MM.1S (cell line): ENCODE measurements around the gene PDIA3.

ENCODE experiments used
- EZH2 ChIP-seq: fragments of 300-600 bp; sonication (generic); optimal IDR thresholded peaks from 2 replicates; pipeline ENCODE3; 2017; ENCODE audit warnings: low read depth, mild to moderate bottlenecking, antibody characterized with exemption, low read length, mixed read lengths
- EZH2phosphoT487 ChIP-seq: fragments of 300-600 bp; sonication (generic); IDR thresholded peaks from 2 replicates; pipeline ENCODE4 v1.6.1; 2018; ENCODE audit warnings: antibody characterized with exemption, low read length
- TF ChIP-seq, protein P1 (sequence below): fragments of 300-600 bp; sonication (generic); IDR thresholded peaks from 2 replicates; pipeline ENCODE4 v1.5.1; 2016; ENCODE audit warnings: antibody characterized with exemption, low read length, mixed read lengths

DNA sequence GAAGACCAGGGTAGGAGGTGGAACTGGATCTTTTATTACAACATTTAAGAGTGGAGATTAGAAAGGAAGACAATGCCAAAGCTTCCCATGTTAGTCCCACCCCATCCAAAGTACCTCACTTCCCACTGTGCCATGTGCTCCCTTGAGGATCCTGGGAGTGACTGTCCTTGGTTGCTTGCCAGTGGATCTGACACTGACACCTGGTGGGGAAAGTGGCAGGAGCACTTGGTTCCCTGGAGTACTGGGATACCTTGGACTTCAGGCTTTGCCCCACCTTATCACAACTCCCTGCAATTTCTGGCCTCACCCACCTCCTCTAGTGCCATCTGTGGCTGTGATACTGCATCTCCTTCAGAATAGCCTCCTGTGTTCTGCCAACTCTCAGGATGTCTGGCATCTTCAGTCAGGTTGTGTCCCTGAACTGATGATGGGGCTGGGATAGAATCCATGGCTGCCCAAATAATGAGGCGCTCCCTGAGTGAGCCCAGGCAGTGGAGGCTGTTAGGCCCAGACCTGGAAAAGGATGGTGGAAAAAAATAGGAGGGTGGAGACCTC lies 29.2 kb downstream of the PDIA3 start:
- TF ChIP-seq, protein P1, sequence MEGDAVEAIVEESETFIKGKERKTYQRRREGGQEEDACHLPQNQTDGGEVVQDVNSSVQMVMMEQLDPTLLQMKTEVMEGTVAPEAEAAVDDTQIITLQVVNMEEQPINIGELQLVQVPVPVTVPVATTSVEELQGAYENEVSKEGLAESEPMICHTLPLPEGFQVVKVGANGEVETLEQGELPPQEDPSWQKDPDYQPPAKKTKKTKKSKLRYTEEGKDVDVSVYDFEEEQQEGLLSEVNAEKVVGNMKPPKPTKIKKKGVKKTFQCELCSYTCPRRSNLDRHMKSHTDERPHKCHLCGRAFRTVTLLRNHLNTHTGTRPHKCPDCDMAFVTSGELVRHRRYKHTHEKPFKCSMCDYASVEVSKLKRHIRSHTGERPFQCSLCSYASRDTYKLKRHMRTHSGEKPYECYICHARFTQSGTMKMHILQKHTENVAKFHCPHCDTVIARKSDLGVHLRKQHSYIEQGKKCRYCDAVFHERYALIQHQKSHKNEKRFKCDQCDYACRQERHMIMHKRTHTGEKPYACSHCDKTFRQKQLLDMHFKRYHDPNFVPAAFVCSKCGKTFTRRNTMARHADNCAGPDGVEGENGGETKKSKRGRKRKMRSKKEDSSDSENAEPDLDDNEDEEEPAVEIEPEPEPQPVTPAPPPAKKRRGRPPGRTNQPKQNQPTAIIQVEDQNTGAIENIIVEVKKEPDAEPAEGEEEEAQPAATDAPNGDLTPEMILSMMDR = peak; percentile 17; the same call in 1 of the 2 replicates
- TF ChIP-seq EZH2phosphoT487 = no peak
- no peak for TF ChIP-seq EZH2
